GM19238 (cell line): ENCODE results near the gene DCANP1.

Experiments used
- DNase-seq: peaks from one replicate; pipeline ENCODE4 v3.0.0; 2011; ENCODE audit warnings: low spot score; ENCODE audit not compliant: insufficient read length

Gene DCANP1

DNA sequence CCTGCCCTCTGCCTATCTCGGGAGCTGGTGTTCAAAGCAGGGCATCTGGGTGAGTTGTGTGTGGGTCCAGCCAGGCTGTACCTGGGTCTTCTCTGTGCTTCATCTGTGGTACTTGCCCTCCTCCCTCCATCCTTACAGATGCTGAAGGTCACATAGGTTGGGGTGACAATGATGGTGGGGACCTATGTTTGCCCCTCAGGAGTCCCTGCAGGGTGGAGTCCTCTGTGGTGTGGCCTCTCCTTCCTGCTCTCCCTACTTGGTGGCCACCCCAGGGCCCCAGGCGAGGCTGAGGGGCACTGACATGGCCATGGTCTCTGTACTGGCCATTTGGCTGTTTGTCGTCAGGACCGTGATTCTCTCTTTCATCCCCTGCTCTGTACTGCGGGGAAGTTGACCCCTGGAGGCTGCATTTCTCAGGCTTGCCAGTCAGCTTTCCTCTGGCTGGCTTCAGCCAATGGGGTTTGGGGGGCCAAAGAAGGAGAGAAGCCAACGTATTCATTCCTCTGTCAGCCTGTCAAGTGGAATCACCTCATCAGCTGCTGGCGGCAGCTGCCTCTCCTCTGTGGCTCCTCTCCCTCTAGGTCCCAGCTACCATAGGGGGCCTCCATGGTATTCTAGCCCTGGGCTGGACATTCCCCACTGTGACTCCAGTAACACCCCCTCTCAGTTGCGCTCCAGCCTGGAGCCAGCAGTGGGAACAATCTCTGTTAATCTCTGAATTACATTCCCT, 4.6 kb downstream of the DCANP1 start:
- DNase-seq, result no peak

DNA sequence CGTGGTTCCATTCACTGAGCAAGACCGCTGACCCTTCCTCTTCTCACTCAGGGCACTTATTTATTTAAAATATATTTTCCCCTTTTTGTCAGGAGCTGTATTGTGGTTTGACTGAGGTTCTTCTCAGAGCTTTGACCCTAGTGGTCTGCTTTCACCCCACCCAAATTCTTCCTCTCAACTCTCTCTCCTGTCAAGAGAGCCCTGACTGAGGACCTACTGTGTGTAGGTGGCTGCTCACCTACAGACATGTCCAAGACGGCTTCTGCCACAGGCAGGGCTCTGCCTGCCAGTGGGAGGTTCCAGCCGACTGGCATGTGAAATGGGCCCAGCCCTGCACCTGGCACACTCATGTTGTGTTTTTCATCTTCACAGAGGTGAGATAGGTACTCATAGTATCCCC, 5.2 kb downstream of the DCANP1 start:
- no peak for DNase-seq

DNA sequence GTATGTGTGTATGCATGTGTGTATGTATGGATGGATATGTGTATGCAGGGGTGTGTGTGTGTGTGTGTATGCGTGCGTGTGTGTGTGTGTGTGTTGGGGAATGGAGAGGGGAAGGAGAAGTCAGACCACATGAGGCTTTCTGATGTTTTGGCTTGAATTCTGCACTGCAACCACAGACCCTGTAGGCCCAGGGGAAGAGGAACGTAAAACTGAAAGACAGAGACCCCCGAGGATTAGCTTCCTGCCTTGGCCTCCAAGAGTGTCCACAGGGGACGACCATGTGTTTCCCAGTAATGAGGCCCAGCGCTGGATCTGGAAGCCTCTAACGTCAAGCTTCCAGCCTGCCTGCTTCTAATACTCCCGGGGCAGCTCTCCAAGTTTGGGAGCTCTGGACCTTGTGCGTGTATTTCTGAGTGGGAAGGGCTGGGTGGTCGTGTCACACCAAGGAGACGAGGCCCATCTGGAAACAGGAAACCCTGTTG, 5.8 kb downstream of the DCANP1 start:
- no peak for DNase-seq

- DNase-seq, result no peak
Measured at GRCh38 chr5:135440916-135441315, 6.2 kb downstream of the DCANP1 start.

DNA sequence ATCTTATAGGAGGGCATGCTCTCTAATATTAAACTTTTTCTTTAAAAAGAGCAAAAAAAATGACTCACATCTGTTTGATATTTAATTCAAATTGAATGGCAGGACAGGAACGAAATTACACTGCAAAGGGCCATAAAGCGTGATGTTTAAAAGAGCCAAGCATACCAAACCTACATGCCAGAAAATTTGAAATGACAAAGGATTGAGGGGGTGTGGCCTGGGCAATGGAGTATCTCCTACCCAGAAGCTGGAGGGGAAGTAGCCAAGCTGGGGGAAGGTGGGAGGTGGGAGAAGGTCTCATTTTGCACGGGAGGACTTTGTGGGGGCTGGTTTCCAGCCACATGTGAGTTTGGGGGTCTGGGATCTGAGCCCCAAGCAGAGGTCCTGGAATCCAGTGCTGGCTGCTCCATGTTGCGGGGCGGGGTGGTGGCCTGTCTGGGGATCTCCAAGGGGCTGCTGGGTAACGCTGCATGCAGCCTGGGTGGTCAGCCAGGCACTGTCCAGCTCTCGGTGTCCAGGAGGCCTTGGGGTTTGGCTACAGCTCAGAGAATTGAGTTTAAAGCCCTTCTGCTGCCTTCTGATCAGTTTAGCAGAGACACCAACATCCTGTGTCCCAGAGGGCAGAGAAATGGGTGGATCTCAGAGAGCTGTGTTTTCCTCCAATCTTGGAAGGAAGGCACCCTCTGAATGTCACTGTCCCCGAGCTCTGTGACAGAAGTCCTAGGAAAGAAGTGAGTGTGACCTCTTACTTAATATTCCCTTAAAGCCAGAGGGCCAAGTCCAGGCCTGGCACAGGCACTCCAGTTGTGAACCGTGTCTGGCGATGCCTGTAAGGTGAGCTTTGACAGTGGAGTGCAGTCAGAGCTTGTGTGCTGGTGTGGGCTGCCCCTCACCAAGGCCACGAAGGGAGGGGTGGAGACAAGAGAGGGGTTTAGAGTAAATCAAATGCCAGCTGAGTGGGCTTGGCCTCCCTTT, 7.6 kb downstream of the DCANP1 start:
- DNase-seq, result no peak

DNA sequence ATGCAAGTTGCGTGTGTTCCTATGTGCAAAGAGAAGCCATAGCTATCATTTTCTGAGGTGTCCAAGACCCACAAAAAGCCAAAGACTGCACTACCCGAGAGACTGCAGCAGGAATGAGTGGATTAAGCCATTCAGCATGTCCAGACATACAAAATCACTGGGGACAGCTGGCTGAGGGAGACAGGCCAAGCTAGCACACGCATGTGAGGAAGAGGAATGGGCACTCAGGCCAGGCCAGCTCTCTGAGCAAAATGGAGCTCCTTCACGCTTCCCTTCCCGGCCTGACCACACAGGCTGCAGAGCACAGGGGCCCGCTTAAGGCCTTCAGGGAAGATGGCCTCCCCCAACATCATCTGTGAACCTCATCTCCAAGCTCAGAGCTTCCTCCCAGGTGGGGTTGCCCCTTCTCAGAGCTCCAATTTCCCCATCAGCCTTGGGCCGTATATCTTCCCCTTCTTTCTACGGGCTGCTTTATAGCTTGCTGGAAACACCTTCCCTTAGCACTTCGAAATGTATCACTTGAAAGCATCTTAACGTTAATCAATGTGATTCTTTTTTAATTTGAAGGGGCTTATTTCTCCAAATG, 8.4 kb downstream of the DCANP1 start:
- no peak for DNase-seq

- no peak for DNase-seq
Measured at GRCh38 chr5:135437796-135438560, 9.2 kb downstream of the DCANP1 start.

GRCh38 chr5:135437422-135437795, 9.7 kb downstream of the DCANP1 start:
- DNase-seq, result no peak

- no peak for DNase-seq
Measured at GRCh38 chr5:135436951-135437418, 10.2 kb downstream of the DCANP1 start.

GRCh38 chr5:135435467-135436330, 11.4 kb downstream of the DCANP1 start:
- DNase-seq, result no peak

DNA sequence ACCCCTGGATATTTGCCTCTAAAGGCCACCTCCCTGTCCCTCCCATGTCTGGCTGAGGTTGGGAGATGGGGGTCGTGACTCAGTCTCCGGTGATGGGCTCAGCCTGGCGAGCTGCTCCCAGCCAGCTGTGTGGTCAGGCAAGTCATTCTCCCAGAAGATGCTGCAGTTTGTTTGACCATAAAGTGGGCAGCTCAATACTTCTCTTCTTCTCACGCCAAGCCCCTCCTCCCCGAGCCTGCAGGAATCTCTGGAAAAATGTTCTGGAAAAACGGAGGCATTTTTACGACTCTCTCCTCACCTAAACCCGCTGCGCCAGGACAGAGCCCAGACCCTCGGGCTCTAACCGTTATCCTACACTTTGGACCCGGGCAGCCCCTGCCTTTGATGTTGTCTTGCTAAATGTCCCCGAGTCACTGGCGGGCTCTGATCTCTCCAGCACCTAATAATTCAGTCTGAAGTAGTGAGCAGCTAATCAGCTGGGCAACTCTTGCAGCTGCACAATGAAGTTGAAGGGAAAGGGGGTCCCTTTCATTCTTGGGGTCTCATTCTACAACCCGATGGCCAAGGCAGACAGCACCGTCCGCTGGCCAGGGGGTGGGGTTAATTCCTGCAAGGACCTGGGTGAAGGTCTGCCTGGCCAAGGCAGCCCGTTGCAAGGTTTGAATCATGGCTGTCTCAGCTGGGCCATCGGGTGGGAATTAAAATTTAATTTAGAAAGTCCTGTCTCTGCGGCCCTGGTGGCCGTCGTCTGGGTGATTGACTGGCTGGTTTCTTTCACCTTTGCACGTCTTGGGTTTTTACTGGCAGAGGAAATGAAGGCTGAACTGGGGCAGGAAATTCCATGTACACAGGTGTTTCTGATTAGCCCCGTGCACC, 12.3 kb downstream of the DCANP1 start:
- DNase-seq, result no peak

DNA sequence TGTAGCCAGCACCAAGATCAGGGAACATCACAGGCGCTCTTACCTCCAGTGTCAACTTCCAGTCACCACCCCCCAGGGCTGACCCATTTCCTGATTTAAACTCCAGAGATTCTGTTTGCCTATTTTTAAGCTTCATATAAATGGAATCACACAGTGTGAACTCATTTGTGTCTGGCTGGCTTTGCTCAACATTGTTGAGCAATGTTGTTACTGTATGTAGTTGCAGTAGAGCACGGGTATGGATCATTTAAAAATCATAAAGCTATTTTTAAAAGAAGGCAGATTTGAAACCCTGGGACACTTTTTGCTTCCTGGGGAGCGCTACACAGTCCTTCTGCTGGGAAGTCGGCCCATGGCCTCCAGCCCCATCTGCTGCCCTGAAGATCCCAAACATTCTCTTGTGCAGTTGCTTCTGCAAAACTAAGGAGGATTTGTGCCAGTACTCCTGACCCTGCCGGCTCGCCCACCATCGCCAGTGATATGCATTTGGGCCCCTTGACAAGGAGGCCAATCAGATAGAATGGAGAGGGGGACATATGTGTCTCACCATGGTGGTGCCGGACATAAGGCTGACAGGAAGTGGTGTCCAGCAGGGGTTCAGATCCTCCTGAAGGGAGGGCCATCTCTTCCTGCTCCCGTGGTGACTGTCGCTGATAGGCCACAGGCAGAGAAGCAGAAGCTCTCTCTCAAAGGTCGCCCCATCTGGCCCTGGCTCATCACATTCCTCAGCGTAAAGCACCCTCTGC, 13.3 kb downstream of the DCANP1 start:
- DNase-seq, result no peak

GRCh38 chr5:135432113-135432512, 15.0 kb downstream of the DCANP1 start:
- no peak for DNase-seq

GRCh38 chr5:135430135-135430437, 17.1 kb downstream of the DCANP1 start:
- no peak for DNase-seq

- no peak for DNase-seq
Measured at GRCh38 chr5:135429301-135430134, 17.6 kb downstream of the DCANP1 start.

GRCh38 chr5:135428586-135428985, 18.6 kb downstream of the DCANP1 start:
- no peak for DNase-seq
